HL-60 (cell line): ENCODE data around the gene SPESP1.

Source experiments
- DNase-seq, 2 experiments: peaks; one replicate each; pipeline ENCODE4 v3.0.0-alpha.2; 2010 to 2020; ENCODE audit warnings: low read depth in 1 of 2, low spot score in 1 of 2
- H3K27ac ChIP-seq: fragments of 250-450 bp; sonication (Bioruptor Pico); replicated peaks from 2 replicates; pipeline ENCODE4 v1.5.1; 2020; ENCODE audit warnings: mild to moderate bottlenecking, moderate library complexity
- H3K27me3 ChIP-seq: fragments of 250-450 bp; sonication (Bioruptor Pico); 2 replicates; pipeline ENCODE4 v1.5.1; 2021; ENCODE audit warnings: mild to moderate bottlenecking, moderate library complexity; ENCODE audit not compliant: insufficient read depth, poor library complexity, severe bottlenecking
- H3K4me3 ChIP-seq: replicated peaks from 2 replicates; pipeline ENCODE4 v1.5.1; 2011; ENCODE audit warnings: mild to moderate bottlenecking, control low read depth, low read length; ENCODE audit not compliant: insufficient read depth
- GABPA ChIP-seq: IDR thresholded peaks from 2 replicates; pipeline ENCODE4 v1.6.1; 2012; ENCODE audit warnings: low read depth
- POLR2AphosphoS5 ChIP-seq: IDR thresholded peaks from 2 replicates; pipeline ENCODE4 v1.6.1; 2012; ENCODE audit warnings: low read depth
- SPI1 ChIP-seq: IDR thresholded peaks from 2 replicates; pipeline ENCODE4 v1.6.1; 2012; ENCODE audit warnings: low read depth, mild to moderate bottlenecking, borderline replicate concordance
- TF ChIP-seq, protein P1 (sequence below): IDR thresholded peaks from 2 replicates; pipeline ENCODE4 v1.6.1; 2012; ENCODE audit warnings: low read depth; ENCODE audit not compliant: insufficient replicate concordance
- TF ChIP-seq, protein P2 (sequence below): IDR thresholded peaks from one replicate; pipeline ENCODE4 v1.5.1; 2011; ENCODE audit warnings: low read length, control low read depth, inconsistent platforms; ENCODE audit not compliant: insufficient read depth

The SPESP1 gene

DNA sequence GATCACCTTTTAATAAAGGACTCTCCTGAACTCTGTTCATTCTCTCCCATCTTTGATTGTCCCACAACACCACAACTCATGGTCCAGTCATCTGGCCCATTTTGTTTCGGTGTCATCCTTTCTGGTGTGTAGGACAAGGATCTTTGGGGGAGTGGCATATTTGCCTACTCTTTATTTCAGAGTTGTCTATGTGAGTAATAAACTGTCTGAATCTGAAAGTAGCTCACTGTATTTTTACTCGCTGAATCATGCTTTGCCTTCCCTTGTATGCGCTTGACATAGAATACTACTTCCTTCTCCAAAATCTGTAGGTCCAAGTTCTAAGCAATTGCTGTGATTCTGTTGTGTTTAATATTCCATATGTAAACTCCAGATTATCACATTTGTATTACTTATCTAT, 54.3 kb downstream of the SPESP1 start:
- Histone ChIP-seq H3K27me3 (no peaks in the 10 kb centered on the region), H3K4me3 (no peak overlapping the region), H3K27ac (no peak overlapping the region)
- no peak for DNase-seq
- no peak for TF ChIP-seq POLR2AphosphoS5
- TF ChIP-seq, protein P1, sequence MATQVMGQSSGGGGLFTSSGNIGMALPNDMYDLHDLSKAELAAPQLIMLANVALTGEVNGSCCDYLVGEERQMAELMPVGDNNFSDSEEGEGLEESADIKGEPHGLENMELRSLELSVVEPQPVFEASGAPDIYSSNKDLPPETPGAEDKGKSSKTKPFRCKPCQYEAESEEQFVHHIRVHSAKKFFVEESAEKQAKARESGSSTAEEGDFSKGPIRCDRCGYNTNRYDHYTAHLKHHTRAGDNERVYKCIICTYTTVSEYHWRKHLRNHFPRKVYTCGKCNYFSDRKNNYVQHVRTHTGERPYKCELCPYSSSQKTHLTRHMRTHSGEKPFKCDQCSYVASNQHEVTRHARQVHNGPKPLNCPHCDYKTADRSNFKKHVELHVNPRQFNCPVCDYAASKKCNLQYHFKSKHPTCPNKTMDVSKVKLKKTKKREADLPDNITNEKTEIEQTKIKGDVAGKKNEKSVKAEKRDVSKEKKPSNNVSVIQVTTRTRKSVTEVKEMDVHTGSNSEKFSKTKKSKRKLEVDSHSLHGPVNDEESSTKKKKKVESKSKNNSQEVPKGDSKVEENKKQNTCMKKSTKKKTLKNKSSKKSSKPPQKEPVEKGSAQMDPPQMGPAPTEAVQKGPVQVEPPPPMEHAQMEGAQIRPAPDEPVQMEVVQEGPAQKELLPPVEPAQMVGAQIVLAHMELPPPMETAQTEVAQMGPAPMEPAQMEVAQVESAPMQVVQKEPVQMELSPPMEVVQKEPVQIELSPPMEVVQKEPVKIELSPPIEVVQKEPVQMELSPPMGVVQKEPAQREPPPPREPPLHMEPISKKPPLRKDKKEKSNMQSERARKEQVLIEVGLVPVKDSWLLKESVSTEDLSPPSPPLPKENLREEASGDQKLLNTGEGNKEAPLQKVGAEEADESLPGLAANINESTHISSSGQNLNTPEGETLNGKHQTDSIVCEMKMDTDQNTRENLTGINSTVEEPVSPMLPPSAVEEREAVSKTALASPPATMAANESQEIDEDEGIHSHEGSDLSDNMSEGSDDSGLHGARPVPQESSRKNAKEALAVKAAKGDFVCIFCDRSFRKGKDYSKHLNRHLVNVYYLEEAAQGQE, result no peak
- no peak for TF ChIP-seq GABPA

DNA sequence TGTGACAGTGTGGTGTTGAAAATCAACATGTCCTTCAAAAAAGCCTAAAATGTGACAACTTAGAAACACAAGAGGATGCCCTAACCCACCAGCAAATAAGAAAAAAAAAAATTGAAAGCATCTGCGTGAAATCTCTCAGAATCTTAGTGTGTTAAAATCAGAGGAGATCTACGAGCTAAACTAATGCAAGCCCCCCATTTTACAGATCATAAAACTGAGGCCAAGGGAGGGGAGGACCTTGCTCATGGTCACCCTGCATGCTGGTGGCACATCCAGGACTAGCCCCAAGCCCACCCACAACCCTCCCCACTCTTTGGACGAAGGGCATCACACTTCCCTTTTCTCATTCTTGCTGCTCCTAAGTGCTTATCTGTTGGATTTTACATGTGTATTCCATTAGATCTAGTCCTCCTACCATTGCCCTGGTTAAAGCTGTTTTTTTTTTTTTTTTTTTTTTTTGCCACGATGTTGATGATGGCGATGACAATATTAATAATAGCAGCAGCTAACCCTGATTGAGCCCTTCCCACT, 55.1 kb downstream of the SPESP1 start:
- no peak overlapping the region for H3K27ac ChIP-seq
- no peak for TF ChIP-seq POLR2AphosphoS5
- TF ChIP-seq GABPA, result no peak
- TF ChIP-seq, protein P2, sequence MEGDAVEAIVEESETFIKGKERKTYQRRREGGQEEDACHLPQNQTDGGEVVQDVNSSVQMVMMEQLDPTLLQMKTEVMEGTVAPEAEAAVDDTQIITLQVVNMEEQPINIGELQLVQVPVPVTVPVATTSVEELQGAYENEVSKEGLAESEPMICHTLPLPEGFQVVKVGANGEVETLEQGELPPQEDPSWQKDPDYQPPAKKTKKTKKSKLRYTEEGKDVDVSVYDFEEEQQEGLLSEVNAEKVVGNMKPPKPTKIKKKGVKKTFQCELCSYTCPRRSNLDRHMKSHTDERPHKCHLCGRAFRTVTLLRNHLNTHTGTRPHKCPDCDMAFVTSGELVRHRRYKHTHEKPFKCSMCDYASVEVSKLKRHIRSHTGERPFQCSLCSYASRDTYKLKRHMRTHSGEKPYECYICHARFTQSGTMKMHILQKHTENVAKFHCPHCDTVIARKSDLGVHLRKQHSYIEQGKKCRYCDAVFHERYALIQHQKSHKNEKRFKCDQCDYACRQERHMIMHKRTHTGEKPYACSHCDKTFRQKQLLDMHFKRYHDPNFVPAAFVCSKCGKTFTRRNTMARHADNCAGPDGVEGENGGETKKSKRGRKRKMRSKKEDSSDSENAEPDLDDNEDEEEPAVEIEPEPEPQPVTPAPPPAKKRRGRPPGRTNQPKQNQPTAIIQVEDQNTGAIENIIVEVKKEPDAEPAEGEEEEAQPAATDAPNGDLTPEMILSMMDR, result no peak
- TF ChIP-seq SPI1, result peak; percentile 60
- TF ChIP-seq, protein P1, result no peak
- DNase-seq, result no peak

DNA sequence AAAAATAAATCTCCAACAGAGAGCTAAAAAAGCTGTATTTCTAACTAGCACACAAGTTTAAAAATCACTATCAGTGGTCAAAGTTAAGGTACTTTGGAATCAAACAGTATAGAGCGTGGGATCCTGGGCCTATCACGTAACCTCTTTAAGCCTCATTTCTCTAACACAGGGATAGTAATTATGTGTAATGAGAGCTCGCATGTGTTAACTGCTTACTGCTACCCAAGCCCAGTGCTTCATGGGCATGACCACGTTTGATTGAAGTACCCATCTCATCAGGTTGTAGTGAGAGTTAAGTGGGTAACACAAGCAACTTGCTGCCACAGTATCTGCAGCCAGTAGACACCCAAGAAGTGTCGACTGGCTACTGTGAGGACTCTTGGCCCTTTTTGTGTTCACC, 56.0 kb downstream of the SPESP1 start:
- DNase-seq, result no peak
- no peak overlapping the region for H3K27ac ChIP-seq
- TF ChIP-seq, protein P1, result no peak
- TF ChIP-seq GABPA, result no peak
- TF ChIP-seq POLR2AphosphoS5, result no peak
- no peak for TF ChIP-seq SPI1
- TF ChIP-seq, protein P2, result no peak
- H3K27me3 ChIP-seq, result no peaks in the 10 kb centered on the region
- no peak overlapping the region for H3K4me3 ChIP-seq

More for the DNA sequence above, 55.1 kb downstream of the SPESP1 start:
- H3K4me3 ChIP-seq, result no peak overlapping the region
- no peaks in the 10 kb centered on the region for H3K27me3 ChIP-seq
